MM.1S (cell line): Measurements from ENCODE around the gene OR6A2.

ENCODE experiments used
- CTCF ChIP-seq: fragments of 300-600 bp; sonication (generic); IDR thresholded peaks from 2 replicates; pipeline ENCODE4 v1.5.1; 2016; ENCODE audit warnings: antibody characterized with exemption, low read length, mixed read lengths
- EZH2phosphoT487 ChIP-seq: fragments of 300-600 bp; sonication (generic); IDR thresholded peaks from 2 replicates; pipeline ENCODE4 v1.6.1; 2018; ENCODE audit warnings: antibody characterized with exemption, low read length

DNA sequence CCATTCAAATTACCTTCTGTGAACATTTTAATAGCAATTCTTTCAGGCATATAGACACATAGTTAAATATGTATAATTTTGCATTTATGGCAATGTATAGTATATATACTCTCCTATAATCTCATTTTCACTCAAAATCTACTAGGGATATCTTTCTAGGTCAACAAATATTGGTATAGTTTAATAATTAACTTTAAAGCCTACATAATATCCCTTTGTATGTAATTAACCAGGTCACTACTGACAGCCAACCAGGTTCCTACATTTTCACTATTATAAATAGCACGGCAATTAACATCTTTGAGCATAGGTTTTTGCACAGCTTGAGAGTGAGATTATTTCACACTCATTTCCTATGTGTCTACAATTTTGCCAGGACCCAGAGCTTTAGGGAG is 43.5 kb downstream of the OR6A2 start:
- TF ChIP-seq CTCF (no peak), EZH2phosphoT487 (no peak)
